HepG2 (cell line): ENCODE measurements around the gene SPCS1. TPM values are rescaled to one million over a fixed set of nuclear protein-coding genes. Genes with fewer than 3 reads are reported as not detected.

Experiments used
- ARNT2 ChIP-seq: sonication (generic); formaldehyde crosslinking; IDR thresholded peaks from 2 replicates; pipeline ENCODE4 v1.8.0; 2022; ENCODE audit warnings: mild to moderate bottlenecking, low read depth, missing genetic modification reagents, moderate library complexity
- FOXO1 ChIP-seq: sonication (generic); formaldehyde crosslinking; IDR thresholded peaks from 2 replicates; pipeline ENCODE4 v1.4.0; 2020; ENCODE audit warnings: missing genetic modification reagents
- POGZ ChIP-seq: sonication (generic); formaldehyde crosslinking; IDR thresholded peaks from 2 replicates; pipeline ENCODE4 v1.4.0; 2020; ENCODE audit warnings: mild to moderate bottlenecking, missing genetic modification reagents
- SMARCE1 ChIP-seq: fragments of 450-650 bp; IDR thresholded peaks from 2 replicates; pipeline ENCODE4 v1.6.1; 2017; ENCODE audit warnings: borderline replicate concordance
- SRSF9 ChIP-seq: fragments of 200-400 bp; formaldehyde crosslinking; IDR thresholded peaks from 2 replicates; pipeline ENCODE4 v1.6.1; 2018; ENCODE audit warnings: borderline replicate concordance, mild to moderate bottlenecking, low read depth, low read length; ENCODE audit not compliant: insufficient read depth, poor library complexity, severe bottlenecking
- TEAD2 ChIP-seq: sonication (generic); formaldehyde crosslinking; IDR thresholded peaks from 2 replicates; pipeline ENCODE4 v1.9.0; 2021; ENCODE audit warnings: missing genetic modification reagents
- ZNF12 ChIP-seq: sonication (generic); formaldehyde crosslinking; IDR thresholded peaks from 2 replicates; pipeline ENCODE4 v1.5.0; 2020; ENCODE audit warnings: missing genetic modification reagents
- ZNF44 ChIP-seq: sonication (generic); formaldehyde crosslinking; IDR thresholded peaks from 2 replicates; pipeline ENCODE4 v1.5.1; 2020; ENCODE audit warnings: mild to moderate bottlenecking, missing genetic modification reagents
- ZSCAN29 ChIP-seq: sonication (generic); formaldehyde crosslinking; conservative IDR thresholded peaks from 2 replicates; pipeline ENCODE4 v1.4.0; 2020; ENCODE audit warnings: mild to moderate bottlenecking, missing genetic modification reagents
- polyA plus RNA-seq, 8 experiments: library from polyadenylated mRNA; depleted of rRNA in 3 of 8; stranded (reverse) in 7 of 8; unstranded in 1 of 8; fragments of >200 nt; fragmentation: Illumina TruSeq in 4 of 8; extraction: Trizol in 4 of 8; gene quantifications; 2 replicates each; pipeline versions ENCODE4 v1.2.1 to v1.2.3, GENCODE V29; 2011 to 2016; ENCODE audit warnings: low read depth in 4 of 8, missing spikeins in 1 of 8, mixed read lengths in 1 of 8; ENCODE audit not compliant: insufficient read depth in 1 of 8
- total RNA-seq, 5 experiments: library from RNA; depleted of rRNA; stranded (reverse); fragments of >200 nt; fragmentation: Illumina TruSeq; extraction: Trizol; gene quantifications; 2 replicates each; pipeline ENCODE4 v1.2.3, GENCODE V29; 2016; ENCODE audit warnings: low read depth in 1 of 5
- TF ChIP-seq, protein P1 (sequence below): sonication (generic); formaldehyde crosslinking; IDR thresholded peaks from one replicate; pipeline ENCODE4 v1.5.1; 2020; ENCODE audit warnings: mild to moderate bottlenecking, missing genetic modification reagents; ENCODE audit errors: not compliant biosample characterization
- TF ChIP-seq, protein P2 (sequence below): sonication (generic); formaldehyde crosslinking; IDR thresholded peaks from 2 replicates; pipeline ENCODE4 v1.5.0; 2020; ENCODE audit warnings: mild to moderate bottlenecking, missing genetic modification reagents, borderline replicate concordance
- TF ChIP-seq, protein P3 (sequence below): sonication (generic); formaldehyde crosslinking; IDR thresholded peaks from 2 replicates; pipeline ENCODE4 v1.4.0; 2020; ENCODE audit warnings: low read depth, mild to moderate bottlenecking, missing genetic modification reagents
- TF ChIP-seq, protein P4 (sequence below): sonication (generic); formaldehyde crosslinking; IDR thresholded peaks from 2 replicates; pipeline ENCODE4 v1.4.0; 2020; ENCODE audit warnings: missing genetic modification reagents, borderline replicate concordance

SPCS1 gene
- total and polyA plus RNA-seq, 2 of the 13 experiments (the other 11 are each of a cell fraction or from before 2014, with no cell fraction given): 84.6 to 120 TPM

DNA sequence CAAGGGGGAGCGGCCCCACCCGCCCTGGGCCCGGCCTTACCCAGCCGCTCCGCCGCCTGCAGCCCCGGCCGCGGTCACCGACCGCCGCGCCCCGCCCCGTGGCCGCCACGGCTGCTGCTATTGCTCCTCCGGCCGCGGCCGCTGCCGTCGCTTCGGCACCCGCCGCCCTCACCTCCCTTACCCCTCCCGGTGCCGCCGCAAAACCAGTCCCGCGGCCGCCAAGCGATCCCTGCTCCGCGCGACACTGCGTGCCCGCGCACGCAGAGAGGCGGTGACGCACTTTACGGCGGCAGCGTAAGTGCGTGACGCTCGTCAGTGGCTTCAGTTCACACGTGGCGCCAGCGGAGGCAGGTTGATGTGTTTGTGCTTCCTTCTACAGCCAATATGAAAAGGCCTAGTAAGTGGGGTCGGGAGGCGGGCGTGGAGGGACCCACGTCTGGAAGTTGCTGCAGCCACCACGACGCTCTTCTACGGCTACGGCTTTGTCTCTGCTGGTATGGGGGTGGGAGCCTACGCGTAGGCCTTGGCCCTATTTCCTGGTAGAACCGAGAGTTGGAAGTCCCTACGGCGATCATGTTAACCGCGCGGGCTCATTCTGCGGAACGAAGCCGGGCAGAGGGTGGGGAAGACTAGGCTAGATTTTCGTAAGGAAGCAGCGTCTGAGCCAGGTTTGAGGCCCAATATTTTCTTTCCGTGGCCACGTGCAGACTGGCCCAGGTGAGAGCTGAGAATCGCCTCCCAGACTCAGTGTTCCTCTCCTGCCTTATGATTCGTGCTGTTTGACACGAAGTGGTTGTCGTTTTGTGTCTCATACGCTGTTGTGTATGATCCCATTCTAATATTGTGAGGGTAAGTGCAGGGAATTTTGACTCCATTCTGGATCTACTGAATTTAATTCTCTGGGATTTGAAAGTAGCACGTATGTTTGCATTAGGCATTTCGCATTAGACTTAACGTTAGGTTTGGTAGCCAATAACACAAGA is 19.9 kb upstream of the SPCS1 start, which contains the start of the genes GNL3 and PBRM1 (continued):
- TF ChIP-seq, protein P1, sequence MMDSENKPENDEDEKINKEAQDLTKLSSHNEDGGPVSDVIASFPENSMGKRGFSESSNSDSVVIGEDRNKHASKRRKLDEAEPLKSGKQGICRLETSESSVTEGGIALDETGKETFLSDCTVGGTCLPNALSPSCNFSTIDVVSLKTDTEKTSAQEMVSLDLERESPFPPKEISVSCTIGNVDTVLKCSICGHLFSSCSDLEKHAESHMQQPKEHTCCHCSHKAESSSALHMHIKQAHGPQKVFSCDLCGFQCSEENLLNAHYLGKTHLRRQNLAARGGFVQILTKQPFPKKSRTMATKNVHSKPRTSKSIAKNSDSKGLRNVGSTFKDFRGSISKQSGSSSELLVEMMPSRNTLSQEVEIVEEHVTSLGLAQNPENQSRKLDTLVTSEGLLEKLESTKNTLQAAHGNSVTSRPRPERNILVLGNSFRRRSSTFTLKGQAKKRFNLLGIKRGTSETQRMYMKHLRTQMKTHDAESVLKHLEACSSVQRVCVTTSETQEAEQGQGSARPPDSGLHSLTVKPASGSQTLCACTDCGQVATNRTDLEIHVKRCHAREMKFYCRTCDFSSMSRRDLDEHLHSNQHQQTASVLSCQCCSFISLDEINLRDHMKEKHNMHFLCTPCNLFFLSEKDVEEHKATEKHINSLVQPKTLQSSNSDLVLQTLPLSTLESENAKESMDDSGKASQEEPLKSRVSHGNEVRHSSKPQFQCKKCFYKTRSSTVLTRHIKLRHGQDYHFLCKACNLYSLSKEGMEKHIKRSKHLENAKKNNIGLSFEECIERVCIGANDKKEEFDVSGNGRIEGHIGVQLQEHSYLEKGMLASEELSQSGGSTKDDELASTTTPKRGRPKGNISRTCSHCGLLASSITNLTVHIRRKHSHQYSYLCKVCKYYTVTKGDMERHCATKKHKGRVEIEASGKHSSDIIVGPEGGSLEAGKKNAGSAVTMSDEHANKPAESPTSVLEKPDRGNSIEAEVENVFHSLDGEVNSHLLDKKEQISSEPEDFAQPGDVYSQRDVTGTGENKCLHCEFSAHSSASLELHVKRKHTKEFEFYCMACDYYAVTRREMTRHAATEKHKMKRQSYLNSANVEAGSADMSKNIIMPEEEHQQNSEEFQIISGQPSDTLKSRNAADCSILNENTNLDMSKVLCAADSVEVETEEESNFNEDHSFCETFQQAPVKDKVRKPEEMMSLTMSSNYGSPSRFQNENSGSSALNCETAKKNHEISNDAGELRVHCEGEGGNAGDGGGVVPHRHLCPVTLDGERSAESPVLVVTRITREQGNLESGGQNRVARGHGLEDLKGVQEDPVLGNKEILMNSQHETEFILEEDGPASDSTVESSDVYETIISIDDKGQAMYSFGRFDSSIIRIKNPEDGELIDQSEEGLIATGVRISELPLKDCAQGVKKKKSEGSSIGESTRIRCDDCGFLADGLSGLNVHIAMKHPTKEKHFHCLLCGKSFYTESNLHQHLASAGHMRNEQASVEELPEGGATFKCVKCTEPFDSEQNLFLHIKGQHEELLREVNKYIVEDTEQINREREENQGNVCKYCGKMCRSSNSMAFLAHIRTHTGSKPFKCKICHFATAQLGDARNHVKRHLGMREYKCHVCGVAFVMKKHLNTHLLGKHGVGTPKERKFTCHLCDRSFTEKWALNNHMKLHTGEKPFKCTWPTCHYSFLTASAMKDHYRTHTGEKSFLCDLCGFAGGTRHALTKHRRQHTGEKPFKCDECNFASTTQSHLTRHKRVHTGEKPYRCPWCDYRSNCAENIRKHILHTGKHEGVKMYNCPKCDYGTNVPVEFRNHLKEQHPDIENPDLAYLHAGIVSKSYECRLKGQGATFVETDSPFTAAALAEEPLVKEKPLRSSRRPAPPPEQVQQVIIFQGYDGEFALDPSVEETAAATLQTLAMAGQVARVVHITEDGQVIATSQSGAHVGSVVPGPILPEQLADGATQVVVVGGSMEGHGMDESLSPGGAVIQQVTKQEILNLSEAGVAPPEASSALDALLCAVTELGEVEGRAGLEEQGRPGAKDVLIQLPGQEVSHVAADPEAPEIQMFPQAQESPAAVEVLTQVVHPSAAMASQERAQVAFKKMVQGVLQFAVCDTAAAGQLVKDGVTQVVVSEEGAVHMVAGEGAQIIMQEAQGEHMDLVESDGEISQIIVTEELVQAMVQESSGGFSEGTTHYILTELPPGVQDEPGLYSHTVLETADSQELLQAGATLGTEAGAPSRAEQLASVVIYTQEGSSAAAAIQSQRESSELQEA (CRISPR knock-in tag): peak; percentile 89
- no peak for TF ChIP-seq SMARCE1
- TF ChIP-seq SRSF9: no peak
- no peak for TF ChIP-seq ZSCAN29 (CRISPR knock-in tag)
- TF ChIP-seq TEAD2 (CRISPR knock-in tag): 0 out of 2 replicates have a peak, but pooled peaks have one; percentile 14
- TF ChIP-seq POGZ (CRISPR knock-in tag): peak; percentile 70
- TF ChIP-seq, protein P2, sequence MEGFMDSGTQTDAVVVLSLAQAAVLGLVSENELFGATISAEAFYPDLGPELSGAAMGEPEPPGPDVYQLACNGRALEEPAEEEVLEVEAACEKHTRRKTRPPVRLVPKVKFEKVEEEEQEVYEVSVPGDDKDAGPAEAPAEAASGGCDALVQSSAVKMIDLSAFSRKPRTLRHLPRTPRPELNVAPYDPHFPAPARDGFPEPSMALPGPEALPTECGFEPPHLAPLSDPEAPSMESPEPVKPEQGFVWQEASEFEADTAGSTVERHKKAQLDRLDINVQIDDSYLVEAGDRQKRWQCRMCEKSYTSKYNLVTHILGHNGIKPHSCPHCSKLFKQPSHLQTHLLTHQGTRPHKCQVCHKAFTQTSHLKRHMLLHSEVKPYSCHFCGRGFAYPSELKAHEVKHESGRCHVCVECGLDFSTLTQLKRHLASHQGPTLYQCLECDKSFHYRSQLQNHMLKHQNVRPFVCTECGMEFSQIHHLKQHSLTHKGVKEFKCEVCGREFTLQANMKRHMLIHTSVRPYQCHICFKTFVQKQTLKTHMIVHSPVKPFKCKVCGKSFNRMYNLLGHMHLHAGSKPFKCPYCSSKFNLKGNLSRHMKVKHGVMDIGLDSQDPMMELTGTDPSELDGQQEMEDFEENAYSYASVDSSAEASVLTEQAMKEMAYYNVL: peak; percentile 77
- TF ChIP-seq, protein P3, sequence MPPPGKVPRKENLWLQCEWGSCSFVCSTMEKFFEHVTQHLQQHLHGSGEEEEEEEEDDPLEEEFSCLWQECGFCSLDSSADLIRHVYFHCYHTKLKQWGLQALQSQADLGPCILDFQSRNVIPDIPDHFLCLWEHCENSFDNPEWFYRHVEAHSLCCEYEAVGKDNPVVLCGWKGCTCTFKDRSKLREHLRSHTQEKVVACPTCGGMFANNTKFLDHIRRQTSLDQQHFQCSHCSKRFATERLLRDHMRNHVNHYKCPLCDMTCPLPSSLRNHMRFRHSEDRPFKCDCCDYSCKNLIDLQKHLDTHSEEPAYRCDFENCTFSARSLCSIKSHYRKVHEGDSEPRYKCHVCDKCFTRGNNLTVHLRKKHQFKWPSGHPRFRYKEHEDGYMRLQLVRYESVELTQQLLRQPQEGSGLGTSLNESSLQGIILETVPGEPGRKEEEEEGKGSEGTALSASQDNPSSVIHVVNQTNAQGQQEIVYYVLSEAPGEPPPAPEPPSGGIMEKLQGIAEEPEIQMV (CRISPR knock-in tag): peak; percentile 83; the same call in 1 of the 2 replicates
- 0 out of 2 replicates have a peak, but pooled peaks have one; percentile 64 for TF ChIP-seq ARNT2 (CRISPR knock-in tag)
- peak; percentile 80 for TF ChIP-seq FOXO1 (CRISPR knock-in tag)
- no peak for TF ChIP-seq ZNF44 (CRISPR knock-in tag)
- TF ChIP-seq, protein P4, sequence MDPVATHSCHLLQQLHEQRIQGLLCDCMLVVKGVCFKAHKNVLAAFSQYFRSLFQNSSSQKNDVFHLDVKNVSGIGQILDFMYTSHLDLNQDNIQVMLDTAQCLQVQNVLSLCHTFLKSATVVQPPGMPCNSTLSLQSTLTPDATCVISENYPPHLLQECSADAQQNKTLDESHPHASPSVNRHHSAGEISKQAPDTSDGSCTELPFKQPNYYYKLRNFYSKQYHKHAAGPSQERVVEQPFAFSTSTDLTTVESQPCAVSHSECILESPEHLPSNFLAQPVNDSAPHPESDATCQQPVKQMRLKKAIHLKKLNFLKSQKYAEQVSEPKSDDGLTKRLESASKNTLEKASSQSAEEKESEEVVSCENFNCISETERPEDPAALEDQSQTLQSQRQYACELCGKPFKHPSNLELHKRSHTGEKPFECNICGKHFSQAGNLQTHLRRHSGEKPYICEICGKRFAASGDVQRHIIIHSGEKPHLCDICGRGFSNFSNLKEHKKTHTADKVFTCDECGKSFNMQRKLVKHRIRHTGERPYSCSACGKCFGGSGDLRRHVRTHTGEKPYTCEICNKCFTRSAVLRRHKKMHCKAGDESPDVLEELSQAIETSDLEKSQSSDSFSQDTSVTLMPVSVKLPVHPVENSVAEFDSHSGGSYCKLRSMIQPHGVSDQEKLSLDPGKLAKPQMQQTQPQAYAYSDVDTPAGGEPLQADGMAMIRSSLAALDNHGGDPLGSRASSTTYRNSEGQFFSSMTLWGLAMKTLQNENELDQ: no peak
- TF ChIP-seq ZNF12 (CRISPR knock-in tag): no peak
